ENCODE data around the gene ZNHIT1. TPM values are rescaled to one million over a fixed set of nuclear protein-coding genes. Genes with fewer than 3 reads are reported as not detected.

Gene ZNHIT1
- total RNA-seq, 6 donors from 2014 or later = 46.1 to 74.3 (median 68.5) TPM

GRCh38 chr7:101173752-101174244, 44.2 kb upstream of the ZNHIT1 start:
- TF ChIP-seq POLR2AphosphoS5 (IDR thresholded peaks at IDR 0.05) = no peak
- TF ChIP-seq, protein P1, sequence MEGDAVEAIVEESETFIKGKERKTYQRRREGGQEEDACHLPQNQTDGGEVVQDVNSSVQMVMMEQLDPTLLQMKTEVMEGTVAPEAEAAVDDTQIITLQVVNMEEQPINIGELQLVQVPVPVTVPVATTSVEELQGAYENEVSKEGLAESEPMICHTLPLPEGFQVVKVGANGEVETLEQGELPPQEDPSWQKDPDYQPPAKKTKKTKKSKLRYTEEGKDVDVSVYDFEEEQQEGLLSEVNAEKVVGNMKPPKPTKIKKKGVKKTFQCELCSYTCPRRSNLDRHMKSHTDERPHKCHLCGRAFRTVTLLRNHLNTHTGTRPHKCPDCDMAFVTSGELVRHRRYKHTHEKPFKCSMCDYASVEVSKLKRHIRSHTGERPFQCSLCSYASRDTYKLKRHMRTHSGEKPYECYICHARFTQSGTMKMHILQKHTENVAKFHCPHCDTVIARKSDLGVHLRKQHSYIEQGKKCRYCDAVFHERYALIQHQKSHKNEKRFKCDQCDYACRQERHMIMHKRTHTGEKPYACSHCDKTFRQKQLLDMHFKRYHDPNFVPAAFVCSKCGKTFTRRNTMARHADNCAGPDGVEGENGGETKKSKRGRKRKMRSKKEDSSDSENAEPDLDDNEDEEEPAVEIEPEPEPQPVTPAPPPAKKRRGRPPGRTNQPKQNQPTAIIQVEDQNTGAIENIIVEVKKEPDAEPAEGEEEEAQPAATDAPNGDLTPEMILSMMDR (IDR thresholded peaks at IDR 0.05) = no peak
- no peak for TF ChIP-seq EP300 (IDR thresholded peaks at IDR 0.05)
- no peak for TF ChIP-seq POLR2A (IDR thresholded peaks at IDR 0.05)
- peak overlapping the region in 2 of 4 donors; percentile 16 to 17 for H3K4me3 ChIP-seq
- H3K36me3 ChIP-seq = no peaks in the 10 kb centered on the region
- H3K27me3 ChIP-seq = peaks cover 0 to 75% (median 53%) of the 10 kb centered on the region in 4 donors
- 5% methylated on average over 16 of the region's 16 CpGs for WGBS, 2 donors
- H3K4me1 ChIP-seq = peaks cover 20 to 47% (median 27%) of the 10 kb centered on the region in 4 donors
- H3K27ac ChIP-seq = no peak overlapping the region
- no peaks in the 10 kb centered on the region for H3K9me3 ChIP-seq
- peak in 1 of 2 donors; percentile 52 for DNase-seq
- peak in 1 of 2 donors; percentile 54 for ATAC-seq (ENCODE audit: low FRiP score in 2 of 2)

DNA sequence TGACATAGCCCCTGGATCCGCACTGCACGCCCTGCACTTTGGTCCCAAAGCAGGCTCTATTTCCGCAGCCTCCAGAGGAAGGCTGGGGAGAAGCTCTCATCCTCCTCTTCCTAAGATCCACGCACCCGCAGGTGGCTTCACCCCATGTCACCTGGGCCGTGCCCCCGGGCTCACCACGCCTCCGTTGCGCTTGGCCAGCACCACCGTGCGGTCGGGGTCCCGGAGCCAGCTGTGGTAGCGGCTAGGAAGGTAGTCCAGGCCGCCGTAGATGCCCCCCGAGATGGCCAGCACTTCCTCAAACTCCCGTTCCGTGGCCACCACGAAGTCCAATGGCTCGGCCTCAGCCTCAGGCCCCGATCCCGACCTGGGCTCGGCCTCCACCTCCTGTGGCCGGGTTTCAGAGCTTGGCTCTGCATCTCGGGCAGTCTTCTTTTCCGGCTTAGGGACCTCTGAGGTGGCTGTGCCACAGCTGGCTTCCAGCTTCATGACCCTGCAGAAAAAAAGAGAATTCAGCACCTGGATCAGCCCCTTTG, 43.6 kb upstream of the ZNHIT1 start:
- no peak overlapping the region for H3K4me3 ChIP-seq
- H3K27me3 ChIP-seq = peaks cover 0 to 74% (median 52%) of the 10 kb centered on the region in 4 donors
- TF ChIP-seq, protein P1 (IDR thresholded peaks at IDR 0.05) = no peak
- TF ChIP-seq EP300 (IDR thresholded peaks at IDR 0.05) (no peak), POLR2A (IDR thresholded peaks at IDR 0.05) (no peak), POLR2AphosphoS5 (IDR thresholded peaks at IDR 0.05) (no peak)
- 6 to 8% methylated on average over 8 to 23 of the region's 28 CpGs for WGBS, 2 donors
- no peak overlapping the region for H3K27ac ChIP-seq
- no peaks in the 10 kb centered on the region for H3K36me3 ChIP-seq
- H3K4me1 ChIP-seq = peaks cover 23 to 52% (median 27%) of the 10 kb centered on the region in 4 donors
- ATAC-seq (ENCODE audit: low FRiP score in 2 of 2) = no peak
- DNase-seq = peak in 1 of 2 donors; percentile 73
- H3K9me3 ChIP-seq = no peaks in the 10 kb centered on the region

- WGBS, 2 donors = 38 to 51% methylated on average over 3 of the region's 3 CpGs
- Histone ChIP-seq H3K36me3 (no peaks in the 10 kb centered on the region), H3K4me3 (no peak overlapping the region), H3K27me3 (peaks cover 3 to 74% (median 59%) of the 10 kb centered on the region in 4 donors), H3K4me1 (peaks cover 26 to 52% (median 29%) of the 10 kb centered on the region in 4 donors), H3K27ac (no peak overlapping the region), H3K9me3 (no peaks in the 10 kb centered on the region)
- TF ChIP-seq POLR2A (IDR thresholded peaks at IDR 0.05) (no peak), EP300 (IDR thresholded peaks at IDR 0.05) (no peak), POLR2AphosphoS5 (IDR thresholded peaks at IDR 0.05) (no peak)
- ATAC-seq (ENCODE audit: low FRiP score in 2 of 2) (no peak), DNase-seq (no peak)
Measured at GRCh38 chr7:101175664-101176063, 42.3 kb upstream of the ZNHIT1 start.

- 75 to 100% methylated on average over 1 to 2 of the region's 2 CpGs for WGBS, 2 donors
- Histone ChIP-seq H3K9me3 (no peaks in the 10 kb centered on the region), H3K4me3 (no peak overlapping the region), H3K27ac (no peak overlapping the region), H3K27me3 (peaks cover 3 to 61% (median 47%) of the 10 kb centered on the region in 4 donors), H3K4me1 (peaks cover 18 to 38% (median 21%) of the 10 kb centered on the region in 4 donors), H3K36me3 (no peaks in the 10 kb centered on the region)
- ATAC-seq (ENCODE audit: low FRiP score in 2 of 2) (no peak), DNase-seq (no peak)
- no peak for TF ChIP-seq POLR2AphosphoS5 (IDR thresholded peaks at IDR 0.05)
- TF ChIP-seq, protein P1 (IDR thresholded peaks at IDR 0.05) = no peak
- no peak for TF ChIP-seq POLR2A (IDR thresholded peaks at IDR 0.05)
- TF ChIP-seq EP300 (IDR thresholded peaks at IDR 0.05) = no peak
Measured at GRCh38 chr7:101177644-101178043, 40.3 kb upstream of the ZNHIT1 start.

GRCh38 chr7:101179117-101179516, 38.8 kb upstream of the ZNHIT1 start:
- H3K27me3 ChIP-seq = peaks cover 3 to 46% (median 33%) of the 10 kb centered on the region in 4 donors
- 2% methylated on average over 19 to 20 of the region's 20 CpGs for WGBS, 2 donors
- no peak for TF ChIP-seq POLR2AphosphoS5 (IDR thresholded peaks at IDR 0.05)
- TF ChIP-seq, protein P1 (IDR thresholded peaks at IDR 0.05) = no peak
- ATAC-seq (ENCODE audit: low FRiP score in 2 of 2) (no peak), DNase-seq (no peak)
- no peaks in the 10 kb centered on the region for H3K36me3 ChIP-seq
- H3K9me3 ChIP-seq = no peaks in the 10 kb centered on the region
- peaks cover 8 to 23% (median 9%) of the 10 kb centered on the region in 4 donors for H3K4me1 ChIP-seq
- H3K27ac ChIP-seq = no peak overlapping the region
- H3K4me3 ChIP-seq = no peak overlapping the region
